PC-3 (cell line): ENCODE results near the gene SLC6A6. TPM values are rescaled to one million over a fixed set of nuclear protein-coding genes. Genes with fewer than 3 reads are reported as not detected.

ENCODE experiments used
- ATAC-seq: fragments of 200-7000 bp; cut with Tn5 transposase; 2 replicates; pipeline ENCODE4 v1.9.1; 2020; ENCODE audit warnings: mild to moderate bottlenecking, moderate library complexity
- BruUV-seq: library from RNA; stranded (reverse); fragments of 400-500 nt; replicated peaks from 2 replicates; lab custom pipeline; 2021; lab: Mats Ljungman, UMichigan
- CTCF ChIA-PET: fragments of 300-600 bp; sonication (Branson Sonifier 250); formaldehyde crosslinking; loops from one replicate; lab custom pipeline; 2022; ENCODE audit warnings: antibody characterized with exemption; lab: Charles Lee
- POLR2A ChIA-PET: fragments of 300-600 bp; sonication (Branson Sonifier 250); formaldehyde crosslinking; loops from one replicate; lab custom pipeline; 2022; ENCODE audit warnings: antibody characterized with exemption; ENCODE audit not compliant: unreplicated experiment; lab: Charles Lee
- DNase-seq: peaks from one replicate; pipeline ENCODE4 v3.0.0-alpha.2; 2015
- H2AFZ ChIP-seq: fragments of 300-600 bp; sonication (generic); 2 replicates; pipeline ENCODE4 v1.6.0; 2016; ENCODE audit warnings: antibody characterized with exemption, low read length
- H3F3A ChIP-seq: fragments of 300-600 bp; sonication (generic); one replicate; pipeline ENCODE4 v1.6.0; 2017; ENCODE audit warnings: antibody characterized with exemption, low read length, control low read depth, mild to moderate bottlenecking; ENCODE audit not compliant: unreplicated experiment
- H3K27ac ChIP-seq: fragments of 300-600 bp; sonication (generic); 2 replicates; pipeline ENCODE4 v1.5.1; 2016; ENCODE audit warnings: mild to moderate bottlenecking, low read length
- H3K27me3 ChIP-seq: fragments of 300-600 bp; sonication (generic); 2 replicates; pipeline ENCODE4 v1.6.1; 2016; ENCODE audit warnings: low read length, mixed read lengths
- H3K36me3 ChIP-seq: fragments of 300-600 bp; sonication (generic); 2 replicates; pipeline ENCODE4 v1.6.1; 2016; ENCODE audit warnings: low read depth, mixed run types, low read length, mixed read lengths
- H3K4me1 ChIP-seq: fragments of 300-600 bp; sonication (generic); 2 replicates; pipeline ENCODE4 v1.5.1; 2016; ENCODE audit warnings: low read length; ENCODE audit not compliant: insufficient read depth
- H3K4me2 ChIP-seq: fragments of 300-600 bp; sonication (generic); 2 replicates; pipeline ENCODE4 v1.6.0; 2016; ENCODE audit warnings: low read length
- H3K4me3 ChIP-seq: fragments of 300-600 bp; sonication (generic); 2 replicates; pipeline ENCODE4 v1.5.1; 2016; ENCODE audit warnings: mild to moderate bottlenecking, low read length, mixed read lengths
- H3K79me2 ChIP-seq: fragments of 300-600 bp; sonication (generic); 2 replicates; pipeline ENCODE4 v1.6.1; 2017; ENCODE audit warnings: low read length, mixed read lengths
- H3K9ac ChIP-seq: fragments of 300-600 bp; sonication (generic); 2 replicates; pipeline ENCODE4 v1.6.0; 2016; ENCODE audit warnings: mild to moderate bottlenecking, low read length
- H3K9me2 ChIP-seq: fragments of 300-600 bp; sonication (generic); replicated peaks from 2 replicates; pipeline ENCODE4 v1.6.1; 2016; ENCODE audit warnings: mixed run types, low read length, mixed read lengths
- H3K9me3 ChIP-seq: fragments of 300-600 bp; sonication (generic); 2 replicates; pipeline ENCODE4 v1.6.1; 2016; ENCODE audit warnings: low read length, mixed read lengths
- H4K20me1 ChIP-seq: fragments of 300-600 bp; sonication (generic); 2 replicates; pipeline ENCODE4 v1.6.1; 2016; ENCODE audit warnings: low read length, mixed read lengths
- EZH2 ChIP-seq: fragments of 300-600 bp; sonication (generic); IDR thresholded peaks from one replicate; pipeline ENCODE4 v1.6.1; 2017; ENCODE audit warnings: antibody characterized with exemption, mild to moderate bottlenecking, low read length; ENCODE audit not compliant: unreplicated experiment
- EZH2phosphoT487 ChIP-seq: fragments of 300-600 bp; sonication (generic); IDR thresholded peaks from 2 replicates; pipeline ENCODE4 v1.6.1; 2018; ENCODE audit warnings: mild to moderate bottlenecking, antibody characterized with exemption, low read length, borderline replicate concordance
- intact Hi-C: fragments of 100-400 bp; cut with micrococcal nuclease; formaldehyde crosslinking; loops from 2 replicates; pipeline ENCODE4 v1.9.0; 2023
- total RNA-seq: library from RNA; depleted of rRNA; stranded (reverse); fragments of >200 nt; gene quantifications from 2 replicates; pipeline ENCODE4 v1.2.3, GENCODE V29; 2014
- TF ChIP-seq, protein P1 (sequence below): fragments of 300-600 bp; sonication (generic); conservative IDR thresholded peaks from 2 replicates; pipeline ENCODE4 v1.5.1; 2017; ENCODE audit warnings: antibody characterized with exemption, low read depth, mild to moderate bottlenecking, low read length

The SLC6A6 gene
- total RNA-seq, 1 experiment from 2014 or later = 28.1 TPM

DNA sequence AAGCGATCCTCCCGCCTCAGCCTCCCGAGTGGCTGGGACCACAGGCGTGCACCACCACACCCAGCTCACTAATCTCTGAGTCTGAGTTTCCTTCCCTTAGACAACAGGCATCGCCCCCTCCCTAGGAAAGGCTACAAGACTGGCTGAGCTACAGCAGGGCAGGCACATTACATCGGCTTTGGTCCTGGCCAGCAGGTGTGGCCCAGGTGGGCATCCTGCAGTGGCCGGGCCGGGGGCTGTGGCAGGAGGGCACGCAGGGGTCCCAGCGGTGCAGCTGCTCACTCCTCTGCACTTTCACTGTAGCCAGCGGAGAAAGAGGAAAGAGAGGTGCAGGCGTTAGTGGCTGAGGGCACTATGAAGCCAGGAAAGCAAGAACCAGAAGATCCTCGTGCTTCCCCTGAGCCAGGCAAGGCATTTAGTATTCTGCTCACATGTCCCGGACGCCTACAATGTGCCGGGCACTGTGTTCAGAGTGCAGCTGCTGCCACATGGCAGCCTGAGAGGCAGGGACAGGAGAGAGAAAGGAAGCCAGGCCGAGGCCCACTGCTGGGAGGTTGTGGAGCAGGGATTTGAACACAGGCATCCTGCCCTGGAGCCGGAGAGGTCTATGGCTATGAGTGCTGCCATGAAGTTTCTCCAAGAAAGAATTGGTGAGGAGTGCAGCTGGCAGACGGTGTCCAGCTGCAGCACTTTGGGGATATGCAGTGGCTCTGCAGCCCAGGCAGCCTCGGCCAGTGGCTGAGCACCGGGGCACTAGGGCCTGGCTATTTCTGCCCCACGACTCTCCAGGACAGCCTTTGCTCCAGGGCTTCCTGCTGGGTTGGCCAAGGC lies 115.4 kb downstream of the SLC6A6 start:
- Histone ChIP-seq H3K4me3 (no peak overlapping the region), H2AFZ (no peak overlapping the region), H3K36me3 (no peaks in the 10 kb centered on the region), H3F3A (no peaks in the 10 kb centered on the region), H3K9me2 (no peaks in the 10 kb centered on the region), H3K27me3 (no peaks in the 10 kb centered on the region), H3K4me1 (no peaks in the 10 kb centered on the region), H3K79me2 (no peaks in the 10 kb centered on the region), H3K9me3 (no peaks in the 10 kb centered on the region), H4K20me1 (no peaks in the 10 kb centered on the region), H3K27ac (no peak overlapping the region), H3K9ac (no peak overlapping the region), H3K4me2 (no peak overlapping the region)
- intact Hi-C loops = no loop called here
- TF ChIP-seq EZH2 (no peak), EZH2phosphoT487 (no peak)
- TF ChIP-seq, protein P1, sequence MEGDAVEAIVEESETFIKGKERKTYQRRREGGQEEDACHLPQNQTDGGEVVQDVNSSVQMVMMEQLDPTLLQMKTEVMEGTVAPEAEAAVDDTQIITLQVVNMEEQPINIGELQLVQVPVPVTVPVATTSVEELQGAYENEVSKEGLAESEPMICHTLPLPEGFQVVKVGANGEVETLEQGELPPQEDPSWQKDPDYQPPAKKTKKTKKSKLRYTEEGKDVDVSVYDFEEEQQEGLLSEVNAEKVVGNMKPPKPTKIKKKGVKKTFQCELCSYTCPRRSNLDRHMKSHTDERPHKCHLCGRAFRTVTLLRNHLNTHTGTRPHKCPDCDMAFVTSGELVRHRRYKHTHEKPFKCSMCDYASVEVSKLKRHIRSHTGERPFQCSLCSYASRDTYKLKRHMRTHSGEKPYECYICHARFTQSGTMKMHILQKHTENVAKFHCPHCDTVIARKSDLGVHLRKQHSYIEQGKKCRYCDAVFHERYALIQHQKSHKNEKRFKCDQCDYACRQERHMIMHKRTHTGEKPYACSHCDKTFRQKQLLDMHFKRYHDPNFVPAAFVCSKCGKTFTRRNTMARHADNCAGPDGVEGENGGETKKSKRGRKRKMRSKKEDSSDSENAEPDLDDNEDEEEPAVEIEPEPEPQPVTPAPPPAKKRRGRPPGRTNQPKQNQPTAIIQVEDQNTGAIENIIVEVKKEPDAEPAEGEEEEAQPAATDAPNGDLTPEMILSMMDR = no peak
- ChIA-PET POLR2A (no interaction called here), CTCF (no interaction called here)
- ATAC-seq (peak; percentile 21; the same call in 1 of the 2 replicates), DNase-seq (no peak)
- BruUV-seq = no TSS peak

DNA sequence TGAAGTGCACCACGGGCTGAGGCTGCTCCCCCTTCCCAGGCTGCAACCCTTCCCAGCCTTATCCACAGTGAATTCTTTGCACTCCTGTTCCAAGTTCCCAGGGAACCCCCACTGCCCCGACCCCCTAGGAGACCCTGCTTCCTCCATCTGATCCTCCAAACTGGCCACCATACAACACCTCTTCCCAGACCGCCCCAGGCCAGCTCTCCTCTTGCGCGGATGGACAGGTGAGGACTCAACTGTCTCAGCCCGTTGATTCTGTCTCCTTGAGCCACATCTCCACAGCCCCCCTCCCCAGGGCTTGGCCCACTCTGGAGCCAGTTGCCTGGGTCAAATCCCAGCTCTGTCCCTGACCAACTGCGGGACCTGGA lies 116.0 kb downstream of the SLC6A6 start:
- no peak for ATAC-seq
- H3K27ac ChIP-seq = no peak overlapping the region
- no peaks in the 10 kb centered on the region for H3K27me3 ChIP-seq
- no peak for DNase-seq
- TF ChIP-seq, protein P1 = no peak
- TF ChIP-seq EZH2phosphoT487 (no peak), EZH2 (no peak)
- H3K79me2 ChIP-seq = no peaks in the 10 kb centered on the region
- no peaks in the 10 kb centered on the region for H3K9me2 ChIP-seq
- no peaks in the 10 kb centered on the region for H3F3A ChIP-seq
- H3K9ac ChIP-seq = no peak overlapping the region
- no peaks in the 10 kb centered on the region for H3K4me1 ChIP-seq
- POLR2A ChIA-PET = no interaction called here
- H3K36me3 ChIP-seq = no peaks in the 10 kb centered on the region
- no peak overlapping the region for H3K4me3 ChIP-seq
- BruUV-seq = no TSS peak
- CTCF ChIA-PET = no interaction called here
- H4K20me1 ChIP-seq = no peaks in the 10 kb centered on the region
- intact Hi-C loops = no loop called here
- H3K9me3 ChIP-seq = no peaks in the 10 kb centered on the region
- no peak overlapping the region for H2AFZ ChIP-seq
- H3K4me2 ChIP-seq = no peak overlapping the region

DNA sequence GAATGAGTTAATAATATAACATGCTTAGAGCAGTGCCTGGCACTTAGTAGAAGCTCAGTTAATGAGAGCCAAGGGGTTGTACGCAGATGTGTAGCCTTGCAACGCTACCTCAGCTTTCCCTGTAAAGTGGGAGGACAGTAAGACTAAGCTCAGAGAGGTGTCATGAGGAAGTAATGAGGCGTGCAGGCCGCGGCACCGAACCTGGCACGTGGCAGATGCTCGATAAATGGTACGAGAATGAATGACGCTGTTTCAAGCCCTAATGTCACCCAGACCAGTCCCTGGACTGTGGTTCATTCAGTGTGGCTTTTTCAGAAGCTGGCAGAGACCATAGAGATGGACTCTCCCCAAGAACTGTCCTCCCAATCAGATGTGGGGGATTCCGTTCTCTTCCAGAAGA lies 116.5 kb downstream of the SLC6A6 start:
- intact Hi-C loops = no loop called here
- CTCF ChIA-PET = no interaction called here
- Histone ChIP-seq H3K9ac (no peak overlapping the region), H3K9me3 (no peaks in the 10 kb centered on the region), H2AFZ (no peak overlapping the region), H3K4me3 (no peak overlapping the region), H3F3A (no peaks in the 10 kb centered on the region), H3K4me2 (no peak overlapping the region), H4K20me1 (no peaks in the 10 kb centered on the region), H3K27ac (no peak overlapping the region), H3K27me3 (no peaks in the 10 kb centered on the region), H3K79me2 (no peaks in the 10 kb centered on the region), H3K9me2 (no peaks in the 10 kb centered on the region), H3K36me3 (no peaks in the 10 kb centered on the region), H3K4me1 (no peaks in the 10 kb centered on the region)
- TF ChIP-seq EZH2 = no peak
- TF ChIP-seq, protein P1 = no peak
- TF ChIP-seq EZH2phosphoT487 = no peak
- no peak for DNase-seq
- no TSS peak for BruUV-seq
- ATAC-seq = no peak
- POLR2A ChIA-PET = no interaction called here
